Activated CD8-positive, alpha-beta memory T cell treated with anti-CD3 and anti-CD28 coated beads, Interleukin-2, amount 50 U/mL, for 1 hour (primary cell): Measurements from ENCODE around the gene PELI2.
"Not testable (repeated sequence)": the region's sequence is repeated elsewhere in the genome, so short reads cannot be mapped to it uniquely, and the experiment has no call there.

Experiments used
- DNase-seq: peaks from one replicate; pipeline ENCODE4 v3.0.0-alpha.2; 2020; ENCODE audit errors: extremely low read depth

Gene PELI2

GRCh38 chr14:56143025-56143424 lies 24.8 kb downstream of the PELI2 start:
- no peak for DNase-seq

- DNase-seq, result no peak
Measured at GRCh38 chr14:56144176-56144575, 26.0 kb downstream of the PELI2 start.

- no peak for DNase-seq
Measured at GRCh38 chr14:56145181-56145769, 27.1 kb downstream of the PELI2 start.

- DNase-seq, result no peak
Measured at GRCh38 chr14:56145965-56146364, 27.8 kb downstream of the PELI2 start.

GRCh38 chr14:56147449-56147848 lies 29.2 kb downstream of the PELI2 start:
- no peak for DNase-seq

GRCh38 chr14:56147986-56148901 lies 30.0 kb downstream of the PELI2 start:
- no peak for DNase-seq

- no peak for DNase-seq
Measured at GRCh38 chr14:56149151-56149550, 30.9 kb downstream of the PELI2 start.

GRCh38 chr14:56149995-56150394 lies 31.8 kb downstream of the PELI2 start:
- DNase-seq, result no peak

GRCh38 chr14:56150645-56151345 lies 32.6 kb downstream of the PELI2 start:
- no peak for DNase-seq

- no peak for DNase-seq
Measured at GRCh38 chr14:56152221-56152620, 34.0 kb downstream of the PELI2 start.

- no peak for DNase-seq
Measured at GRCh38 chr14:56153267-56153666, 35.1 kb downstream of the PELI2 start.

GRCh38 chr14:56154321-56154720 lies 36.1 kb downstream of the PELI2 start:
- no peak for DNase-seq

GRCh38 chr14:56156096-56156495 lies 37.9 kb downstream of the PELI2 start:
- no peak for DNase-seq

- no peak for DNase-seq
Measured at GRCh38 chr14:56159066-56159465, 40.9 kb downstream of the PELI2 start.

- no peak for DNase-seq
Measured at GRCh38 chr14:56160088-56160487, 41.9 kb downstream of the PELI2 start.

- no peak for DNase-seq
Measured at GRCh38 chr14:56161658-56162057, 43.4 kb downstream of the PELI2 start.

GRCh38 chr14:56162476-56162875 lies 44.3 kb downstream of the PELI2 start:
- no peak for DNase-seq

- DNase-seq, result not testable (repeated sequence)
Measured at GRCh38 chr14:56166579-56166978, 48.4 kb downstream of the PELI2 start.

GRCh38 chr14:56168007-56168616 lies 49.9 kb downstream of the PELI2 start:
- DNase-seq, result no peak

GRCh38 chr14:56170028-56170427 lies 51.8 kb downstream of the PELI2 start:
- no peak for DNase-seq

GRCh38 chr14:56170877-56171422 lies 52.7 kb downstream of the PELI2 start:
- no peak for DNase-seq

- no peak for DNase-seq
Measured at GRCh38 chr14:56172074-56172473, 53.9 kb downstream of the PELI2 start.
